SKM-1 treated with dmso at 0.1 percent for 144 hours (cell line): ENCODE data around the gene APBB2.
"Not testable (repeated sequence)": the region's sequence is repeated elsewhere in the genome, so short reads cannot be mapped to it uniquely, and the experiment has no call there.

Experiments
- DNase-seq: peaks from one replicate; lab custom pipeline; 2025; ENCODE audit not compliant: unreplicated experiment; lab: John Stamatoyannopoulos, UW

APBB2 gene

GRCh38 chr4:40838742-40839141 lies 375.6 kb downstream of the APBB2 start:
- DNase-seq, result no peak

GRCh38 chr4:40837094-40837870 lies 377.1 kb downstream of the APBB2 start:
- no peak for DNase-seq

GRCh38 chr4:40833212-40833611 lies 381.1 kb downstream of the APBB2 start:
- no peak for DNase-seq

- DNase-seq, result no peak
Measured at GRCh38 chr4:40832175-40832574, 382.2 kb downstream of the APBB2 start.

- no peak for DNase-seq
Measured at GRCh38 chr4:40831146-40831907, 383.0 kb downstream of the APBB2 start.

GRCh38 chr4:40829586-40829985 lies 384.8 kb downstream of the APBB2 start:
- DNase-seq, result no peak

GRCh38 chr4:40828661-40829060 lies 385.7 kb downstream of the APBB2 start:
- no peak for DNase-seq

- DNase-seq, result no peak
Measured at GRCh38 chr4:40827758-40828157, 386.6 kb downstream of the APBB2 start.

GRCh38 chr4:40826821-40827220 lies 387.5 kb downstream of the APBB2 start:
- no peak for DNase-seq

GRCh38 chr4:40825014-40825838 lies 389.1 kb downstream of the APBB2 start:
- no peak for DNase-seq

- DNase-seq, result no peak
Measured at GRCh38 chr4:40822420-40823166, 391.7 kb downstream of the APBB2 start.

- no peak for DNase-seq
Measured at GRCh38 chr4:40820101-40820500, 394.2 kb downstream of the APBB2 start.

GRCh38 chr4:40817157-40817556 lies 397.2 kb downstream of the APBB2 start:
- not testable (repeated sequence) for DNase-seq

- DNase-seq, result no peak
Measured at GRCh38 chr4:40812856-40813255, 401.5 kb downstream of the APBB2 start.

GRCh38 chr4:40812386-40812785 lies 402.0 kb downstream of the APBB2 start:
- DNase-seq, result no peak

- peak; percentile 76 for DNase-seq
Measured at GRCh38 chr4:40811956-40812355, 402.4 kb downstream of the APBB2 start.

GRCh38 chr4:40808926-40809457 lies 405.4 kb downstream of the APBB2 start:
- no peak for DNase-seq

- DNase-seq, result no peak
Measured at GRCh38 chr4:40804598-40804997, 409.7 kb downstream of the APBB2 start.

- no peak for DNase-seq
Measured at GRCh38 chr4:40800064-40800463, 414.3 kb downstream of the APBB2 start.

GRCh38 chr4:40789771-40790170 lies 424.6 kb downstream of the APBB2 start:
- no peak for DNase-seq

- peak; percentile 14 for DNase-seq
Measured at GRCh38 chr4:40789031-40789430, 425.3 kb downstream of the APBB2 start.
